GM18907 (cell line): ENCODE measurements around the gene SOWAHC.
"Not testable (repeated sequence)": the region's sequence is repeated elsewhere in the genome, so short reads cannot be mapped to it uniquely, and the experiment has no call there.

Experiments used
- ATAC-seq: cut with Tn5 transposase; IDR thresholded peaks from one replicate; pipeline ENCODE4 v1.9.1; 2021; ENCODE audit warnings: mild to moderate bottlenecking, moderate library complexity; ENCODE audit not compliant: unreplicated experiment

SOWAHC gene

DNA sequence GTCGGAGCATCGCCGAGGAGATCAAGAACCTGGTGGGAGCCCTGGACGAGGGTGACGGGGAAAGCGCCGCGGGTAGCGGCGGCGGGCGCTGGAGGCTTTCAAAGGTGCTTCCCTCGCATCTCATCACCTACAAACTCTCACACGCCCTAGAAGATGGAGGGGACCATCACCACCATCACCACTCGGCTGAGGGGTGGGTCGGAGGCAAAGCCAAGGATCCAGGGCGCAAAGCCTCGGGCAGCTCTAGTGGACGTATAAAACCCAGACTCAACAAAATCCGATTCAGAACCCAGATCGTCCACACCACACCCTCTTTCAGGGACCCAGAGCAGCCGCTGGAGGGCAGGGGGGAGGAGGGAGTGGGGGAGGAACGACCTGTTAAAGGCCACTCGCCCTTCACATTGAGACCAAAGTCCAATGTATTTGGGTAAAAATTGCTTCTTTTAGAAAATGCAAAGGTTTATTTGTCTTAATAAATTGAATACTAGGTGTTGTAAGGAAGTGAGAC is 1.5 kb downstream of the SOWAHC start:
- no peak for ATAC-seq

DNA sequence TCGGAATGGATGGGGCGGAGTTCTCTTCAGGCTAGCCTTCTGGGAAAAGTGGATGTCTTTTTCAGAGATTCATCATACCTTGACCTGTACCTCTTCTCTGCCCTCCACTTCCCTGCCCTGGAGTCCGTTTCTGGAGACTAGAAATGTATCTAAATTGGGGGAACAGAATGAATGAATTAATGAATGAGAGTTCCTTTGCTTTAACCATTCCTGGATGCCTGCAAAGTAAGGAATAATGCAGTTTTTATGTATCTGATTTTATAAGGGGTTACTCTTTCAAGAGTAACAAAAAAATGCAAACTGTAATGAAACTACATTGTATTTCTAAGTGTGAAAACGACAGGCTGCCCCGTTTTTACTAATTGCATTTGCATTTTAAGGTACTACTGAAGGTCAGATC is 2.0 kb downstream of the SOWAHC start:
- ATAC-seq: no peak

DNA sequence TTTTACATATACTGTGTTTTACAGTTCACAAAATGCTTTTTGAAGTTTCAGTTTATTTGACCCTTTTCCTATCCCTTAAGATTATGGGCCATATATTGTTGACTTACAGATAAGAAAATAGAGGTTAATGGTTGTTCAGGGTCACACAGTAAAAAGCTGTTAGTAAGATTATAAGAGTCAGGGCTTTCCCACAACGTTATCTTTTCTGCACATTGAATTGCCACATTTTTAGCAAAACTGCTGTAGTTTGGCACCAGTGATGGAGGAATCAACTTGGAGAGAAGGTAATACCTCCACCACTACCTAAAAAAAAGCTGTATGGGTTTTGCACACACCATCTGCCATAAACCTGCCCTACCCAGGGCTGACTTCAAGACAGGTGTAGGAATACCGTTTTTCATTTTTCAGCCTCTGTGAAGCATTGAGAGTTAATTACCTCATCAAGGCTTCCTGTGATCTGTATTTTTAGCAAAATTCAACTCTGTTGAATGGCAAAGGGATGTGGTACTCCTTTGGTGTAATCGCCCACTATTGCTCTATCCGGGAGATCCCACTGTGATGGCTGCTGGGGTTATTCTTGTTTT is 5.0 kb downstream of the SOWAHC start:
- no peak for ATAC-seq

DNA sequence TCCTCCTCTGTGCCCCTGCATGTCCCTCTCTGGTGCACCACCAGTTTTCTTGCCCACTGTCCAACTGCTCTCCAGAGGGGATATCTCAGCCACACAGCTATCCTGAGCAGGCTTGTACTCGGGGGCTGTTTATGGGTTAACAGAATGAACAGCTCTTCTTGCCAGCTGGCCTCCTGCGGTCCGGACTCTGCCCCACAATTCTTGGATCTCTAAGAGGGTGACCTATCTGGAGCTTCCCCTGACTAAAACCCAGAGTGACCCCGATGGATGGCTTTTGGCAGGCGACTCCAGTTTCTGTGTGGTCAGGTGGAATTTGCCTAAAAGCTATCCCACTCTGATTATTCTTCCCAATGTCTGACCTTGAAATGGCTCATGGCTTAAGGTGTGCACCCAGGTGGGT is 9.1 kb downstream of the SOWAHC start:
- ATAC-seq: no peak

DNA sequence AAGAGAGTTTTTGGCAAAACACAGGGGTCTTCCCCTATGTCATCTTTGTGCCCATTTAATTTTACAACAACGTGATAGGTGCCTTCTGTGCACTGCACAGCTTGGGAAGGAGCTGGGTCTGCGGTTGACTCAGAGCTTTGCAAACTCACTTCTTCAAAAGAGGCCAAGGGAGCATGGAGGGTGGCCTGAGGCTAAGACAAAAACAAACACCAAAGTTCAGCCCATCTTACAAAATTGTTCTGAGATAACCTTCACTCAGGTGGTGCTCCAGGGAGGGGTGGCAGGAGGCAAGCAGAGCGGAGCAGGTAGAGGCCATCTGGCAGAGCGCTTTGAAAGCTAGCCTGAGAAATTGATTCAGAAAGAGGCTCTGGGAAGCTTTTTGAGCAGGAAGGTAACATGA is 9.8 kb downstream of the SOWAHC start:
- ATAC-seq: no peak

DNA sequence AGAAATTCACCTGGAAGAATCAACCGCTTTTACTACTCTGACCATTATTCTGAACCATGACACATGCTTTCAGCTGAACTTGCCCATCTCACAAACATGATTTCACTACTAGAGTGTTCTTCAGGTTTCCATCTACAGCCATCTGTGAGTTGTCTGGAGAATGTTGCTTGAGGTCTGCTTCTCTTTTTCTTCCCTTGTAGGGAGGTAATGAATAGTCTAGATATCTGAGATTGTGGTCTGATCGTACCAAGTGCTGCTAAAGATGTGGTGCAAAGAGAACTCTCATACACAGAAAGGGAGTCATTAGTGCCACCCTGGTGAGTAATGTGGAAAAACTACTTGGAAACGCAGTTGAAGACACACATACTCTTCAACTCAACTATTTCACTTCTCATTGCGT is 10.2 kb downstream of the SOWAHC start:
- ATAC-seq: no peak

DNA sequence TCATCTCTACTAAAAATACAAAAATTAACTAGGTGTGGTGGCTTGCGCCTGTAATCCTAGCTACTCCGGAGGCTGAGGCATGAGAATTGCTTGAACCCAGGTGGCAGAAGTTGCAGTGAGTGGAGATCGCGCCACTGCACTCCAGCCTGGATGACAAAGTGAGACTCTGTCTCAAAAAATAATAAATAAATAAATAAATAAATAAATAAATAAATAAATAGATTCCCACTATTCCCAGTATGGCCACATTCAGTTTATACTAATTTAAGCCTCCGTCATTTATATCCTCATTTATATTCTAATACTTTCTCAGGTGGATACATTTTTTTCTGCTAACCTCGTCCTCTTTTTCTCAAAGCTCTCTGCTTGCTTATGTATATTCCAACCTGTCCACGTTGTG is 14.2 kb downstream of the SOWAHC start:
- not testable (repeated sequence) for ATAC-seq

DNA sequence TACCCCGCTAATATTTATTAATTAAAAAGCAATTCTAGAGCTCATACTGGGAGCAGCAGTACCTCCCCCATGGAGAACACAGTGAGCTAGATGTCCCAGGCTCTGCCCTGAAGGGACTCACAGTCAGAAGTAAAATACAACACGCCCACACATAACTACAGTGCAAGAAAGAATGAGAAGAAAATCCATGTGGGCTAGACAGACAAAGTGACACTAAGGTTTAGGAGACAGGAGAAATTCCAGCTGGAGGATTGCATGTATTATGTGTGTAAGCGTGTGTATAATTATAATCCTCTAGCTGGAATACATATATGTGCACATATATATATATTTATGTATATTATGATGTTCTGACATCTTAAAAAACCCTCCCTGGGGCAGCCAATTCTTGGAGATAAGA is 15.7 kb downstream of the SOWAHC start:
- ATAC-seq: no peak

DNA sequence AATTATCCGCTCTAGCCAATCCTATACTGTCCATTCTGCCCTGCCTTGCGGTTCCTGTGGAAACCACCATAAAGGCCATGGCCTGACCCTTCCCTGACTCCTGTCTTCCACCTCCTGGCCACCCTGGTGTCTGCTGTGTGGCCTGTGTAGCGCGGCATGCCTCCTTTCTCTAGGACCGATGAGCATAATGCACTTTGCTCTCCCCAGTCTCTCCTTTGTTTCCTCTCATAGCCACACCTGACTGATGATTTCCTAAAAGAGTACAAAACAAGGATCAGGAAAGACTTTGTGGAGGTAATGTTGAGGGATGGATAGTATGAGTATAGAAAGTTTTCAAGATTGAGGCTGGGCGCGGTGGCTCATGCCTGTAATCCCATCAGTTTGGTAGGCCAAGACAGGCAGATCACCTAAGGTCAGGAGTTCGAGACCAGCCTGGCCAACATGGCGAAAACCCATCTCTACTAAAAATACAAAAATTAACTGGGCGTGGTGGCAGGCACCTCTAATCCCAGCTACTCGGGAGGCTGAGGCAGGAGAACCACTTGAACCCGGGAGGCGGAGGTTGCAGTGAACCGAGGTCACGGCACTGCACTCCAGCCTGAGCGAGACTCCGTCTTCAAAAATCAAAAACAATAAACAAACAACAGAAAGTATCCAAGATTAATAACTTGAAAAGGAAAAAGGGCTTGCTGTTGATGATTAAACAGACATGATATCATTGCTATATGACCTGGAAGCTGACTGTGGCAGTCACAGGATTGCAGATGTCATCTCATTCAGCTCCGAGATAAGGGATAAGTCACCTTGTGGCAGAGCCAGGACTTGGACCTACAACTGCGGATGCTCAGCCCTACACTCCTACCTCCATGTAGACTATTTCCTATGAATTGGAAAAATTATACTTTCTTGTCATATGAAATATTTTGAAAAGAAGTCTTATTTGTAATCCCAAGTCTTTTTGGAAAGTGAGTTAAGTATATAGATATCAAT is 16.6 kb downstream of the SOWAHC start:
- no peak for ATAC-seq

DNA sequence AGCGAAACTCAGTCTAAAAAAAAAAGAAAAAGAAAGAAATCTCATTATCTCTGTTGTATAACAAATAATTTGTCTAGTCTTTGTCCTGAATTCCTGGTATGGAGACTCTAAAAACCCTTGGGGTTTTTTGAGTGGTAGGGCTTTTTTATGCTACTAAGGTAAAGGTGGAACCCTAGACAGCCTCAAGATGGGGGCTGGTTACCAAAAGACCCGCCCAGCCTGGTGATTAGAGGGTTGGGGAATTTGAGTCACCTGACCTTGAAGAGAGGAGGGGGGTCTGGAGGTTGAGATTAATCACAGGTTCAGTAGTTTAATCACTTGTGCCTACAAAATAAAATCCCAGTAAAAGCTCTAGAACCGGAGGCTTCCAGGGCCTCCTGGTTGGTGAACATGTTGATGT is 17.6 kb downstream of the SOWAHC start:
- no peak for ATAC-seq

DNA sequence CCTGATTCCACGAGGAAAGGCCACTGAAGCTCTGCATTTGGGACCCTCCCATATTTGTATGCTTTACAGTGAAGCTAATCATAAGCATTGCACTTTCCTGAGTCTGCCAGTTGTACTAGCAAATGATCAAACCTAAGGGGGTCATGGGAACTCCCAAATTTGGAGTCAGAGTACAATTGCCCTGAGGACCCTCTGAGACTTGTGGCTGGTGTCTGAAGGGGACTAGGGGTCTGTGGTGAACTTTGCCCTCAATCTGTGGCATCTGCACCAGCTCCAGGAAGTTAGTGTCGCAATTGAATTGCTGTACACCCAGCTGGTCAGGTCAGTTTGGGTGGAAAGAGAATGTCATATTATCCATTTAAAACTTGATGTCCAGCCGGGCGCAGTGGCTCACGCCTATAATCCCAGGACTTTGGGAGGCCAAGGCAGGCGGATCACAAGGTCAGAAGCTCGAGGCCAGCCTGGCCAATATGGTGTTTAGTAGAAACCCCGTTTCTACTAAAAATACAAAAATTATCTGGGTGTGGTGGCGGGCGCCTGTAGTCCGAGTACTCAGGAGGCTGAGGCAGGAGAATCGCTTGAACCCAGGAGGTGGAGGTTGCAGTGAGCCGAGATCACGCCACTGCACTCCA is 18.1 kb downstream of the SOWAHC start:
- no peak for ATAC-seq

DNA sequence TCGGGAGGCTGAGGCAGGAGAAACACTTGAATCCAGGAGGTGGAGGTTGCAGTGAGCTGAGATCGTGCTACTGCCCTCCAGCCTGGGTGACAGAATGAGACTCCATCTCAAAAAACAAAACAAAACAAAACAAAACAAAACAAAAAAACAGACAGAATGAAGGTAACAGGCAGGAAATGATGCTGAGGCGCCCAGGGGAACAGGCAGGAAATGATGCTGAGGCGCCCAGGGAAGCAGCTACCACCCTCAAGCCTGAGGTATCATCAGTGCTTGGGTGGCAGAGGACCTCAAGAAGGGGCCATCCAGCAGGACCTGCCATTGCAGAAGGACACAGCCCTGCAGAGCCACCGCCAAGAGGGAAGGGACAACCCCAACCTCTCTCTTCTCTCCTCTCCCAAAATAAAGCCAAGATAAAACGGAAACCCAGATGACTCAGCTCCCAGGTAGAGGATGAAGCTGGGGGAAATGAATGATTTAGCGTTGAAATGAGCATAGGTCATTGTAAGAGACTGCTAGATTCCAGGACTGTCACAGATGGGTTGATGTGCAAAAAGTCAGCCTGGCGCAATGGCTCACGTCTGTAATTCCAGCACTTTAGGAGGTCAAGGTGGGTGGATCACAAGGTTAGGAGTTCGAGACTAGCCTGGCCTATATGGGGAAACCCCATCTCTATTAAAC is 19.3 kb downstream of the SOWAHC start:
- no peak for ATAC-seq

DNA sequence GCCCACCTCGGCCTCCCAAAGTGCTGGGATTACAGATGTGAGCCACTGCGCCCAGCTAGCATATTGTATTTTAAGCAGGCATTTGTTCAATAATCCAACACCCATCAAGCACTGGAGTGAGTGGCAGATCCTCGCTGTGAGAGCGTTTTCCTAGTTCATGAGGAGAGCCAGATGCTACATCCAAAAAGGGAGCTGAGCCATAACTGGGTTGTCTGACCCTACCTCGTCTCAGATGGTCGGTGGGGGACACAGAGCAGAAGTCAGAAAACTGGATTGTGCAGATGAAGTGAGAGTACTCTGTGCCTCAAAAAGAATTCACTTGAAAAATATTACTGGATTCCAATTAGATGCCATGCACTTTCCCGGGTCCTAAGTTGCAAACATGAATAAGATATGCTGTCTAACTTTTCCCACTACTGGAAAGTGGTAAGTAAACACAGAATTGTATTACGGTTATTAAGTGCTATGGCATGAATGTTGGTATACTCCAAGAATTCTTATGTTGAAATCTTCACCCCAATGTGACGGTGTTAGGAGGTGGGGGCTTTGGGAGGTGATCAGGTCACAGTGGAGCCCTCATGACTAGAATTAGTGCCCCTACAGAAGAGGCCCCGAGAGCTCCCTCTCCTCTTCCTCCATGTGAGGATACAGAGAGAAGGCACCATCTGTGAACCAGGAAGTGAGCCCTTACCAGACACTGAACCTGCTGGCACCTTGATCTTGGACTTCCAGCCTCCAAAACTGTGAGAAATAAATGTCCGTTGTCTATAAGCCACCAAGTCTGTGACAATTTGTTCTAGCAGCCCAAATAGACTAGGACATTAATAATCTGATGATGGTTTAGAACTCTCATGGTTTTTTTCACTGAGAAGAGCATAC is 21.5 kb downstream of the SOWAHC start:
- ATAC-seq: no peak

DNA sequence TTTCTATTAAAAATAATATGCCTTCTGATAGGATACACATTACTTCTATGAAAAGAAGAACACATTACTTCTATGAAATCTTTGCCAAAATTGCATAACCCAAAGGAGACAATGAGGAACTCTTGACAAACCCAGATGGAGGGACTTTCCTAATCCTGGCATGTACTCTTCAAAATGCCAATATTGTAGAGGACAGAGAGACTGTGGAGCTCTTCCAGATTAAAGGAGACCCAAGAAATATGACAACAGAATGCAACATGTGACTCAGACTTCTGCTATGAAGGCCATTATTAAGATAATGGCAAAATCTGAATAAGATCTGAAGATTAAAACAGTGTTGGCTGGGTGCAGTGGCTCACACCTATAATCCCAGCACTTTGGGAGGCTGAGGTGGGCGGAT is 22.2 kb downstream of the SOWAHC start:
- no peak for ATAC-seq

DNA sequence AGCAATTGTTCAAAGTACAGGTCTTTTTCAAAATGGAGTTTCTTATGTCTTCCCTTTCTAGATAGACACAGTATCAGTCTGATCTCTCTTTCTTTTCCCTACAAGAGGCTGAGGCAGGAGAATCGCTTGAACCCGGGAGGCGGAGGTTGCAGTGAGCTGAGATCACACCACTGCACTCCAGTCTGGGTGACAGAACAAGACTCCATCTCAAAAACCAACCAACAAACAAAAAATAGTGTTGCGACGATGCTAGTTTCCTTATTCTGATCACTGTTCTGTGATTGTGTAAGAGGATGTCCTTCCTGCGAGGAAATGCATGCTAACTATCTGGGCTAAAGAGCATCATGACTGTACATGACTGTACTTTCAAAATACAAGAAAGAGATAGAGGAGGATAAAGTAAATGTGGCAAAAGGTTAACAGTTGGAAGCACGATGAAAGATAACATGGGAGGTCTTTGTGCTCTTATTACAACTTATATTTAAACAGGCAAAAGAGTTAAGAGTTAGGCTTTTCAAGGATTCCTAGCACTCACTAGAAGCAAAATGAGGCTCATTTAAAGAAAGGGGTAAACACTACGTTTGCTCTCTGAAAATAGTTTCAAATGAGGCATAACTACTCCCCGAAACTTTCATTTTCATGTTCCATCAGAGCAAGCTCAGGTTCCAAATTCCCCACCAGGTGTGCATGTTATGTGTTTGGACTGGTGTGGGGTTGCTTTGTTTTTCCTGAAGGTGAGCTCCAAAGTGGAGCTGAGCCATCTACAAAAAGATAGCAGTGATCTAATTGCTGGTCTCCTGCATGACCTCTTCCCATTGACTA is 23.8 kb downstream of the SOWAHC start:
- peak; percentile 70 for ATAC-seq

DNA sequence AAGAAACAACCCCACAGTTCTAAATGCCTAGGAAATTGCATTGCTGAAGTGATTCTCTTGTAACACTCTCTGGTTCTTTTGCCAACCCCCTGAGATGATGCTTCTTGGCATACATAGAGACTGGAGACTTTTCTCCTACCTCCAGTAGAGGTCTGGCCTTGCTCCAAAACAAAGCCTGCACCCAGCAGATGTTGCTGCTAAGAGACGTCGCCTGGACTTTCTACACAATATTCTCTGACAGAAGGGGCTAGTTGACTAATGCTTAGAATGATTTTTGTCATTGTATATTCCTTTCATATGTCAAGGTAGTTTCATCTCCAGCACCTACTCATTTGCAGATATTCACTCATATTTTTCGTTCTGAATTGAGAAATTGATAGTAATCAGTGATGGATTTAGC is 24.6 kb downstream of the SOWAHC start:
- no peak for ATAC-seq

DNA sequence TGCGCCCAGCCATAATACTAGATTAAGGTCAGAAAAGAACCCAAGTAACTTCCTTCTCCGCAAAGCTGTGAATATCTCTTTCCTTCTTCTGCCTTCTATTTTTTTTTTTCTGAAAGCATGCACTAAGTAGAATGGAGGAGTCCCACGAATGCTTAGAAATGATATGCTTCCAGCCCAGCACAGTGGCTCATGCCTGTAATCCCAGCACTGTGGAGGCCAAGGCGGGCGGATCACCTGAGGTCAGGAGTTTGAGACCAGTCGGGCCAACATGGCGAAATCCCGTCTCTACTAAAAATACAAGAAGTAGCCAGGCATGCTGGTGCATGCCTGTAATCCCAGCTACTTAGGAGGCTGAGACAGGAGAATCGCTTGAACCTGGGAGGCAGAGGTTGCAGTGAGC is 25.8 kb downstream of the SOWAHC start:
- not testable (repeated sequence) for ATAC-seq

DNA sequence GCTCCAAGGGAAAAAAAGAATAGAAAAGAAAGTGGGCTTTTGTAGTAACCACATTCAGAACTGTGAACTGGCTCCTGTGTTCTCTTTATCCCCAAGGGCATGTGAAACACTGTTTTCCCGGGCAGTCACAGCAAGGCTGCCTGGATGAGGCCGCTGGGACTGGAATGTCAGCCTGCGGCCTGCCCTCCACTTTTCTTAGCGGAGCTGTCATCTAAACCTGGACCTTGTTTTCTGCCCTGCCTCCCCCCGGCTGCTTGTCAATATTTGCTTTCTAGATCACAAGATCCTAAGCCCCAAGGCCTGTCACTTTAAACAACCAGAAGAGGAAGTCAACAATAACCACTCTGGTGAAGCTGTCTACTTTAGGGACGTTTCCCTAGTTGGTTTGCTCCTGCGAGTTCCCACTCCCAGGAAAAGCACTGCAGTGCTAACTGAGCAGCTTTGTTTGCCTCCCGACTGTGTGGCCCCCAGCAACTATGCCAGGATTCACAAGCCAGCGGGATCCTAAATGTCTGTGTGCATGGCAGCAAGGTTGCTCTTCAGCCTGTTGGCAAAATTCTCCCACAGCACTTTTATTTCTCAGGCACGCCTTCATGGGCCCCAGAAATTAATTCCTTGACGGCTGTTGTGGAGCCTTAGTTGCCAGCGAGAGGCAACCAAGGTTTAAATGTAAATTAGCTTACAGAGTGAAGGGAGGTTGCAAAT is 30.6 kb downstream of the SOWAHC start:
- ATAC-seq: no peak
